ENCODE measurements around the gene DYDC2.
"Not testable (repeated sequence)": the region's sequence is repeated elsewhere in the genome, so short reads cannot be mapped to it uniquely, and the experiment has no call there.

Gene DYDC2

DNA sequence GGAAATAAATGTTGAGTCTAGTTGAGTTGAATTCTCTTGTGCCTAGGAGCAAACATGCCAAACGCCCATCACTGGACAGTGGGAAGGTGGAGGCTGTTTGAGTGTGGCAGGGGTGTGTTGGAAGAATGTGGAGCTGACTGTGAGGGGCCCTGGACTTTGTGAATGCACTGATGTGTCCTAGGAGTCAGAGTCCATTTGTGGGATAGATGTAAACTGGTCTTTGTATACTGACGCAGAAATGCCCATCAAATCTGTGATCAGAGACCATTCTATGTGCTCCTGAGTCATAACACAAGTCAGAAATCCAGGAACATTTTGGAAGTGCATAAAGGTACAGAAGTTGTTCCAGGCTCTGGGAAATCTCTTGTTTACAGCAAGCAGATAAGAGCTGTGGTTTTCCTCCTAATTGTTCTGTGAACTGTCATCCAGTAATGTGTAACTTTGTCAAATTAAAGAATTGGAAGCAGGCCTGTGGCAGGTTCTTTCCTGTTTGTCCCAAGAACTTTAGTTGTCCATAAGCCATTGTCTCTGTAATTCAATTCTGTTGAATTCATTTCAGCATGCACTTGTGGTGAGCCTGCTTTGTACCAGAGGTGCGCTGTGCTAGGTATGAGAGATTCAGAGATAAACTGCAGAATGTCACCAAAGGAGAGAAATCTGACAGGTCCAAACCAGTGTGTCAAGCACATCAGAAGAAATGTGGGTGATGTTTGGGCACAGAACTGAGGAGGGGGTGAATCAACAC, 59.3 kb downstream of the DYDC2 start:
- no peak for DNase-seq

DNA sequence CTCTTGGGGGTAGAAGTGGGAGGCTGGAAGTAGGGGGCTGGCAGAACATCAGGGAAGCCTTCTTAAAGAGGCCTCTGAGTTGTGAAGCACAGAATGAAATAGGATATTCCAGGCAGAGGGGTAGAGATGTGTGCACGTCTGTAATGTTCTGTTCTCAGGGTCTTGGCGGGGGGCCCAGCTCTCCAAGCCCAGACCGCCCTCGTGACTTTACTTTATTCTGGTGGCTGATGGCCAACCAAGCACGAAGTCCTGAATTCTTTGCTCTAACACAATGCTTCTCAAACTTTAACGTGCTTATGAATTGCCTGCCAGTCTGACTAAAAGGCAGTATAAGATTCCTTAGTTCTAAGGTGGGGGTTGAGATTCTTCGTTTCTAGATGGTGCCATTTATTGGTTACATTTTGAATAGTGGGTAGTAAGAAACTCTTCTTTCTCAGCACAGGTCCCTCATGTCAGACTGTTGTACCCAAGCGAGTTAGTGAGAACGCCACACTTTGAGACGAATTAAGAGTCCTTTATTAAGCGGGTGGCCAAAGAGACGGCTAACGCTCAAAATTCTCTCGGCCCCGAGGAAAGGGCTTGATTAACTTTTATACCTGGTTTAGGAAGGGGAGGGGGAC, 60.0 kb downstream of the DYDC2 start:
- DNase-seq, result no peak

DNA sequence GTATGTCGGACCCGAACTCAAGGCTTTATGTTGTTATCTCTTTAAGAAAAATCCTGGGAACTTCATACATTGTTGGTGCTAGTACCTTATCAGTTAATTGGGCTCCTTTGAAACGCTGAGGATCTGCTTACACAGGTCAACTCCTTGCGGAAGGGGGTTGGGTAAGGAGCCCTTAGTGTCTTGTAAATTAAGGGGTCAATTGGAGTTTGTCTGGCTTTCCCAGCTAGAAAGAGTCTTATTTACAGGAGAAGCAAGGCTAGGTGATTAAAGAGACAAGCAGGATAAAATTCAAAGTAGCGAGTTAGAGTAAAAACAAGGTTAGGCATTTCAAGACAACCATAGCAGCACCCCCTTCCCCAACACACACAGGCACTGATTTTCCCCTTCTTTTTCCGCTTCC, 60.7 kb downstream of the DYDC2 start:
- not testable (repeated sequence) for DNase-seq
